Body of pancreas (tissue), 4 donors: ENCODE measurements around the gene NXPH3. TPM values are rescaled to one million over a fixed set of nuclear protein-coding genes. Genes with fewer than 3 reads are reported as not detected.

ENCODE experiments used
- ATAC-seq: fragments of 150-250 bp; one replicate; pipeline ENCODE4 v1.9.1; 2016
- DNase-seq, 4 donors: peaks; one replicate each; pipeline ENCODE4 v3.0.0-alpha.2; 2019
- H3K27ac ChIP-seq, 4 donors: fragments of 200-600 bp; sonication (generic); 1 replicate in 3 of 4; 2 replicates in 1 of 4; pipeline versions ENCODE4 v1.5.1 to v1.6.1; 2016 to 2019; ENCODE audit warnings: mild to moderate bottlenecking in 1 of 4, mixed read lengths in 1 of 4, moderate library complexity in 1 of 4
- H3K27me3 ChIP-seq, 2 donors: fragments of 200-600 bp; sonication (generic); one replicate each; pipeline ENCODE4 v1.6.0; 2016; ENCODE audit warnings: mild to moderate bottlenecking in 1 of 2
- H3K36me3 ChIP-seq, 2 donors: fragments of 200-600 bp; sonication (generic); replicated peaks in 1 of 2; 2 replicates each; pipeline ENCODE4 v1.5.1; 2016; ENCODE audit warnings: low read depth in 2 of 2; ENCODE audit not compliant: insufficient read depth in 1 of 2
- H3K4me1 ChIP-seq: fragments of 200-600 bp; sonication (generic); one replicate; pipeline ENCODE4 v1.6.0; 2016
- H3K4me3 ChIP-seq, 2 donors: fragments of 200-600 bp; sonication (generic); 1 replicate in 1 of 2; 2 replicates in 1 of 2; pipeline ENCODE4 v1.5.1; 2016 to 2019
- H3K9me3 ChIP-seq, 3 donors: fragments of 200-600 bp; sonication (generic); 1 replicate in 2 of 3; 2 replicates in 1 of 3; pipeline ENCODE4 v1.5.1; 2016
- POLR2A ChIP-seq, 3 donors: fragments of 450-650 bp; IDR thresholded peaks; one replicate each; pipeline ENCODE4 v1.6.1; 2016; ENCODE audit warnings: antibody characterized with exemption in 3 of 3, mild to moderate bottlenecking in 2 of 3
- WGBS, 2 donors: methylation state at CpG; one replicate each; pipeline ENCODE4 v1.1.5; 2017; 5-methylcytosine and 5-hydroxymethylcytosine counted together
- intact Hi-C: fragments of 100-400 bp; cut with DNase I; formaldehyde crosslinking; loops from one replicate; pipeline ENCODE4 v1.15.1; 2023
- total RNA-seq, 2 donors: library from RNA; depleted of rRNA; stranded (reverse); fragments of >200 nt; gene quantifications; one replicate each; pipeline ENCODE4 v1.1.0, GENCODE V29; 2016
- TF ChIP-seq, protein P1 (sequence below), 7 experiments: fragments of 450-650 bp in 4 of 7; fragments of 200-600 bp in 3 of 7; sonication (generic) in 3 of 7; IDR thresholded peaks; one replicate each; pipeline ENCODE4 v1.5.1; 2016 to 2019; ENCODE audit warnings: antibody characterized with exemption in 7 of 7

Gene NXPH3
- total RNA-seq, 2 donors from 2014 or later, result 0.78 to 0.99 TPM

DNA sequence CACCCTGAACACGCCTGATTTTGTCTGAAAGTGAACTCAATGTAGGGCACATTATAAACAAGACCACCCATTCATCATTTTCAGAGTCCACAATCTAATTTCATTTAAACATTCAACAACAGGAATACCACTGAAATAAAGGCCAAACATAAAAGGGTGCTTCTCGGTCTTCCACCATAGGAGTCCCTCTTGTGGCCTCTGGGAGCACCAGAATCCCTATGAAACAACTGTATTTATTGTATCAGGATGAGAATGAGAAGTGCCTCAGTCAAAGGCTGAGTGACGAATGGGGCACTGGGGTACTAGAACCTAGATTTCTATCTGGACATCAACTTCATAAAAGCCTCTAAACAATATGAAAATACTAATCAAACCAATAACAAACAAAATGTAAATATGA, 40.4 kb downstream of the NXPH3 start:
- no peak for TF ChIP-seq POLR2A (IDR thresholded peaks at IDR 0.05)
- TF ChIP-seq, protein P1, sequence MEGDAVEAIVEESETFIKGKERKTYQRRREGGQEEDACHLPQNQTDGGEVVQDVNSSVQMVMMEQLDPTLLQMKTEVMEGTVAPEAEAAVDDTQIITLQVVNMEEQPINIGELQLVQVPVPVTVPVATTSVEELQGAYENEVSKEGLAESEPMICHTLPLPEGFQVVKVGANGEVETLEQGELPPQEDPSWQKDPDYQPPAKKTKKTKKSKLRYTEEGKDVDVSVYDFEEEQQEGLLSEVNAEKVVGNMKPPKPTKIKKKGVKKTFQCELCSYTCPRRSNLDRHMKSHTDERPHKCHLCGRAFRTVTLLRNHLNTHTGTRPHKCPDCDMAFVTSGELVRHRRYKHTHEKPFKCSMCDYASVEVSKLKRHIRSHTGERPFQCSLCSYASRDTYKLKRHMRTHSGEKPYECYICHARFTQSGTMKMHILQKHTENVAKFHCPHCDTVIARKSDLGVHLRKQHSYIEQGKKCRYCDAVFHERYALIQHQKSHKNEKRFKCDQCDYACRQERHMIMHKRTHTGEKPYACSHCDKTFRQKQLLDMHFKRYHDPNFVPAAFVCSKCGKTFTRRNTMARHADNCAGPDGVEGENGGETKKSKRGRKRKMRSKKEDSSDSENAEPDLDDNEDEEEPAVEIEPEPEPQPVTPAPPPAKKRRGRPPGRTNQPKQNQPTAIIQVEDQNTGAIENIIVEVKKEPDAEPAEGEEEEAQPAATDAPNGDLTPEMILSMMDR (IDR thresholded peaks at IDR 0.05), result no peak
- Histone ChIP-seq H3K27ac (peak overlapping the region in 1 of 4 donors; percentile 44), H3K27me3 (no peaks in the 10 kb centered on the region), H3K4me3 (no peak overlapping the region), H3K9me3 (no peaks in the 10 kb centered on the region), H3K36me3 (peaks cover 0 to 13% of the 10 kb centered on the region in 2 donors), H3K4me1 (peaks cover 43% of the 10 kb centered on the region)
- 79 to 80% methylated on average over 3 of the region's 3 CpGs for WGBS, 2 donors
- ATAC-seq (no peak), DNase-seq (no peak)
- intact Hi-C loops, result no loop called here

DNA sequence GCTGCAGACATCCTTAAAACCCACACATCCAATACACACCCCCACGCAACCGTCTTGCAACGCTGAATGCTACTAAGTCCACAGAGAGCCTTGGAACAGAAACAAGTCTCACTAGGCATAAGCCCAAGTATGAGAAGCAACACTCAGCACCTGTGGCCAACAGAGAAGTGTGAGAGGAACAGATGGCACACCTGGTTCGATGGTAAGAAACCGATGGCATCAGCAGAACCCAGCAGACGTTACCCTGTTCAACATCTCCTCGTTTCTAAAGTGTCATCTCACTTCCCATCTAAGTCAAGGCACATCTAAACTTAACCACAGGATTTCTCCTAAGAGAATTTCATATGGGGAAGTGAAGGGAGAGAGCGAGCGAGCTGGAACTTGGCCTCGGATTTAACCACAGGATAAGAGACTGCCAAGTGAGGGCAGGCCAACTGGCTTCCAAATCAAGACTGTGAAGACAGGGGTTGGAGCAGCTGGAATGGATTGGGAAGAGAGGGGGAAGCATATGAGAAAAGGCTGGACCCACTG, 41.0 kb downstream of the NXPH3 start:
- Histone ChIP-seq H3K27ac (peak overlapping the region in 2 of 4 donors; percentile 31 to 44), H3K4me1 (peaks cover 37% of the 10 kb centered on the region), H3K9me3 (no peaks in the 10 kb centered on the region), H3K4me3 (no peak overlapping the region), H3K27me3 (no peaks in the 10 kb centered on the region), H3K36me3 (peaks cover 0 to 16% of the 10 kb centered on the region in 2 donors)
- ATAC-seq (peak; percentile 80), DNase-seq (peak; percentile 42 to 69 (median 58))
- TF ChIP-seq, protein P1 (IDR thresholded peaks at IDR 0.05), result no peak
- TF ChIP-seq POLR2A (IDR thresholded peaks at IDR 0.05), result no peak
- intact Hi-C loops, result no loop called here
- 18 to 53% methylated on average over 10 of the region's 10 CpGs for WGBS, 2 donors

DNA sequence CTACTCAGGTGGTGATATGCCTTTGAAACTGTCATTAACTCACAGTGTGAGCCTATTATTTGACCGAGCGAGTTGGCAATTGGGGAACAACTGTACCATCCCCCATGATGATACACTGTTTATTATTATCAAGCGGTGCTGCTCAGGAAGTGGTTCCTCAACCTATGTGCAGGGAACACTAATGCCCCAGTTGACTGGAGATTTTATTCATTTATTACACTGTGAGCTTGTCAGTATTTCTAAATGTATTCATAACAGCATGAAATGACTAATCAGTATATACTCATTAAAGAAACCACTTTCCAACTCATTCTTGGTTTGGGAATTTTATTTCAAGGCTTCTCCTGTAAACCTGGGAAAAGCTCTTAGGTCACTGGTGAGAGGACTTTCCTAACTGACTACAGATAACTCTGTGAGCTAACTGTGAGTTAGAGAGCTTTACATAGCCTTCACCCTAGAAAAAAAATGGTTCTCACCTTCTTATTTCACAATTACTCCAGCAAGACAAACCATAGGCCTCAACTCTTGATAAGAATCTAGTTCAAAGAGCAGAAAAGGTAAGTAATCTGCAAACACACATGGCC, 42.4 kb downstream of the NXPH3 start:
- peaks cover 0 to 18% of the 10 kb centered on the region in 2 donors for H3K36me3 ChIP-seq

DNA sequence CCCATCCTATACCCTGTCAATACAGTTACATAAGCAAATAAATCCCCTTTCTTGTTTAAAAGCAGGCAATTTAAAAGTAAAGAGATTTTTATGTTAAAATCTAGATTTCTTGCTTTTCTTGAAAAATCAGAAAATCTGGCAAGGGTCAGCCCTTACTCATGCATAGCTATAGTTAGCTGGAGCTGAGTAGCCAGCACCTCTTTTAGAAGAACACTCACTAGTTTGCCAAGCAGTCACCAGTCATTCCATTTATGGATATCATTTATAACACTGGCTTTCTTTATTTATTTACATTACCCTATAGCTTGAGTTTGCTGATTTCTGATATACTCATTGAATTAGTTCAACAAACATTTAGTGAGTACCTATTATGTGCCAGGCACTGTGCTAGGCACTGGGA, 45.7 kb downstream of the NXPH3 start:
- peaks cover 15% of the 10 kb centered on the region for H3K4me1 ChIP-seq
- ATAC-seq, result no peak
- TF ChIP-seq, protein P1 (IDR thresholded peaks at IDR 0.05), result no peak
- TF ChIP-seq POLR2A (IDR thresholded peaks at IDR 0.05), result no peak
- H3K27ac ChIP-seq, result no peak overlapping the region
- intact Hi-C loops, result no loop called here
- peaks cover 0 to 16% of the 10 kb centered on the region in 2 donors for H3K36me3 ChIP-seq
- no peaks in the 10 kb centered on the region for H3K9me3 ChIP-seq
- H3K4me3 ChIP-seq, result no peak overlapping the region
- no peak for DNase-seq
- no peaks in the 10 kb centered on the region for H3K27me3 ChIP-seq

More for the DNA sequence above, 42.4 kb downstream of the NXPH3 start:
- Histone ChIP-seq H3K27ac (no peak overlapping the region), H3K27me3 (no peaks in the 10 kb centered on the region), H3K4me1 (peaks cover 23% of the 10 kb centered on the region), H3K4me3 (no peak overlapping the region), H3K9me3 (no peaks in the 10 kb centered on the region)
- WGBS, 2 donors, result 80 to 84% methylated on average over 3 of the region's 3 CpGs
- TF ChIP-seq, protein P1 (IDR thresholded peaks at IDR 0.05), result no peak
- TF ChIP-seq POLR2A (IDR thresholded peaks at IDR 0.05), result no peak
- no peak for DNase-seq
- intact Hi-C loops, result no loop called here
- no peak for ATAC-seq
